H1 (cell line): Measurements from ENCODE around the gene FAM216A. TPM values are rescaled to one million over a fixed set of nuclear protein-coding genes. Genes with fewer than 3 reads are reported as not detected.

Source experiments
- CTCF ChIA-PET: fragments of 300-600 bp; sonication (Branson Sonifier 250); formaldehyde crosslinking; loops from one replicate; lab custom pipeline; 2021; ENCODE audit not compliant: partially characterized antibody; lab: Charles Lee
- POLR2A ChIA-PET: fragments of 300-600 bp; sonication (Branson Sonifier 250); formaldehyde crosslinking; loops from one replicate; lab custom pipeline; 2021; ENCODE audit warnings: inconsistent platforms; ENCODE audit not compliant: partially characterized antibody; lab: Charles Lee
- DNase-seq, 2 experiments: peaks; one replicate each; pipeline versions ENCODE4 v3.0.0 to v3.0.0-alpha.2; 2010 to 2022; ENCODE audit warnings: low spot score in 2 of 2, low read depth in 1 of 2, mixed read lengths in 1 of 2
- FAIRE-seq: peaks from 2 replicates; lab custom pipeline; 2011; peaks lifted over from hg19 to GRCh38; lab: Jason Lieb, UNC
- H2AFZ ChIP-seq: 2 replicates; pipeline ENCODE4 v1.8.1; 2012; ENCODE audit warnings: low read length, inconsistent platforms
- H2AK5ac ChIP-seq: 2 replicates; pipeline ENCODE4 v1.6.1; 2013; ENCODE audit warnings: low read depth, low read length
- H2BK120ac ChIP-seq: replicated peaks from 2 replicates; pipeline ENCODE3; 2013; ENCODE audit warnings: low read depth, low read length, inconsistent platforms
- H2BK12ac ChIP-seq: 2 replicates; pipeline ENCODE4 v1.6.1; 2013; ENCODE audit warnings: low read depth, low read length
- H2BK15ac ChIP-seq: 2 replicates; pipeline ENCODE4 v1.6.1; 2013; ENCODE audit warnings: low read length
- H2BK20ac ChIP-seq: 2 replicates; pipeline ENCODE4 v1.6.1; 2013; ENCODE audit warnings: low read length
- H2BK5ac ChIP-seq: 2 replicates; pipeline ENCODE4 v1.6.1; 2013; ENCODE audit warnings: low read depth, low read length
- H3K14ac ChIP-seq: 2 replicates; pipeline ENCODE4 v1.6.1; 2013; ENCODE audit warnings: inconsistent platforms; ENCODE audit not compliant: insufficient read length
- H3K18ac ChIP-seq: 2 replicates; pipeline ENCODE4 v1.6.1; 2013; ENCODE audit warnings: low read length; ENCODE audit errors: extremely low read depth
- H3K23ac ChIP-seq: 2 replicates; pipeline ENCODE4 v1.6.1; 2013; ENCODE audit warnings: inconsistent platforms; ENCODE audit not compliant: insufficient read length
- H3K23me2 ChIP-seq: 2 replicates; pipeline ENCODE4 v1.6.1; 2013; ENCODE audit warnings: low read depth, low read length
- H3K27ac ChIP-seq: 2 replicates; pipeline ENCODE4 v1.6.1; 2011; ENCODE audit warnings: low read depth, low read length, inconsistent platforms
- H3K27me3 ChIP-seq, 4 experiments: replicated peaks in 1 of 4; 1 replicate in 1 of 4; 2 replicates in 3 of 4; pipeline versions ENCODE4 v1.6.1 to v1.8.1; 2011 to 2013; ENCODE audit warnings: low read length in 3 of 4, mild to moderate bottlenecking in 3 of 4, inconsistent platforms in 2 of 4, mixed read lengths in 2 of 4, moderate library complexity in 1 of 4; ENCODE audit not compliant: control insufficient read depth in 3 of 4, insufficient read depth in 3 of 4; ENCODE audit errors: extremely low read depth in 1 of 4
- H3K36me3 ChIP-seq, 4 experiments: 2 replicates each; pipeline versions ENCODE4 v1.6.1 to v1.8.1; 2011 to 2013; ENCODE audit warnings: mild to moderate bottlenecking in 4 of 4, low read length in 3 of 4, moderate library complexity in 2 of 4, control low read depth in 1 of 4, inconsistent platforms in 1 of 4; ENCODE audit not compliant: insufficient read depth in 4 of 4, control insufficient read depth in 2 of 4
- H3K4ac ChIP-seq: replicated peaks from 2 replicates; pipeline ENCODE3; 2013; ENCODE audit warnings: low read length, low read depth, mixed read lengths, inconsistent platforms; ENCODE audit not compliant: insufficient read length
- H3K4me1 ChIP-seq, 4 experiments: replicated peaks in 1 of 4; 1 replicate in 1 of 4; 2 replicates in 3 of 4; pipeline versions ENCODE4 v1.6.1 to v1.8.1; 2011 to 2013; ENCODE audit warnings: low read length in 3 of 4, inconsistent platforms in 2 of 4, mixed read lengths in 1 of 4; ENCODE audit not compliant: insufficient read depth in 4 of 4, control insufficient read depth in 3 of 4
- H3K4me2 ChIP-seq, 2 experiments: 2 replicates each; pipeline versions ENCODE4 v1.6.1 to v1.8.1; 2011 to 2013; ENCODE audit warnings: low read depth in 2 of 2, low read length in 2 of 2, control low read depth in 1 of 2, inconsistent platforms in 1 of 2, mild to moderate bottlenecking in 1 of 2; ENCODE audit not compliant: insufficient read depth in 1 of 2
- H3K4me3 ChIP-seq, 4 experiments: fragments of 200-600, 300-600 bp in 1 of 4; sonication (generic), shearing (Covaris generic), sonication (Bioruptor Twin) in 1 of 4; 2 replicates each; pipeline versions ENCODE4 v1.5.1 to v1.8.1; 2011 to 2016; ENCODE audit warnings: low read length in 4 of 4, low read depth in 3 of 4, control low read depth in 2 of 4, inconsistent platforms in 2 of 4, mild to moderate bottlenecking in 2 of 4, mixed read lengths in 1 of 4, moderate library complexity in 1 of 4; ENCODE audit not compliant: insufficient read depth in 2 of 4; ENCODE audit errors: extremely low read depth in 1 of 4
- H3K56ac ChIP-seq: replicated peaks from 2 replicates; pipeline ENCODE3; 2013; ENCODE audit warnings: low read depth, mild to moderate bottlenecking, mixed read lengths, low read length, inconsistent platforms; ENCODE audit not compliant: insufficient read length
- H3K79me1 ChIP-seq: 2 replicates; pipeline ENCODE4 v1.6.1; 2013; ENCODE audit warnings: low read depth, low read length, control low read depth
- H3K79me2 ChIP-seq, 2 experiments: 2 replicates each; pipeline versions ENCODE4 v1.6.1 to v1.8.1; 2012 to 2013; ENCODE audit warnings: low read length in 2 of 2, mild to moderate bottlenecking in 2 of 2, inconsistent platforms in 1 of 2; ENCODE audit not compliant: insufficient read depth in 2 of 2, control insufficient read depth in 1 of 2
- H3K9ac ChIP-seq, 4 experiments: replicated peaks in 1 of 4; 1 replicate in 1 of 4; 2 replicates in 3 of 4; pipeline versions ENCODE4 v1.6.1 to v1.8.1; 2011 to 2013; ENCODE audit warnings: low read depth in 3 of 4, low read length in 3 of 4, control low read depth in 2 of 4, mild to moderate bottlenecking in 2 of 4, moderate library complexity in 2 of 4, inconsistent platforms in 1 of 4; ENCODE audit errors: extremely low read depth in 1 of 4
- H3K9me3 ChIP-seq, 2 experiments: 2 replicates each; pipeline versions ENCODE4 v1.6.1 to v1.8.1; 2012 to 2013; ENCODE audit warnings: mild to moderate bottlenecking in 2 of 2, moderate library complexity in 2 of 2, control low read depth in 1 of 2, inconsistent platforms in 1 of 2, low read depth in 1 of 2, low read length in 1 of 2, mixed read lengths in 1 of 2; ENCODE audit not compliant: insufficient read depth in 2 of 2
- H4K20me1 ChIP-seq, 2 experiments: replicated peaks in 1 of 2; 2 replicates each; pipeline versions ENCODE3 to v1.8.1; 2011 to 2013; ENCODE audit warnings: inconsistent platforms in 2 of 2, low read length in 2 of 2, mild to moderate bottlenecking in 1 of 2; ENCODE audit not compliant: insufficient read depth in 2 of 2, control insufficient read depth in 1 of 2
- H4K5ac ChIP-seq: 2 replicates; pipeline ENCODE4 v1.6.1; 2013; ENCODE audit warnings: low read length, low read depth, mixed read lengths, inconsistent platforms; ENCODE audit not compliant: insufficient read length
- H4K8ac ChIP-seq: 2 replicates; pipeline ENCODE4 v1.8.0; 2013; ENCODE audit warnings: mild to moderate bottlenecking, moderate library complexity, low read length, inconsistent platforms; ENCODE audit not compliant: insufficient read depth; ENCODE audit errors: extremely low read depth
- H4K91ac ChIP-seq: replicated peaks from 2 replicates; pipeline ENCODE3; 2013; ENCODE audit warnings: low read length, mixed read lengths, inconsistent platforms; ENCODE audit not compliant: insufficient read length
- CBX8 ChIP-seq: fragments of 300-800, 300-1000 bp; sonication (generic); IDR thresholded peaks from 2 replicates; pipeline ENCODE4 v1.7.1; 2016; ENCODE audit warnings: low read depth, low read length, borderline replicate concordance
- CHD2 ChIP-seq: IDR thresholded peaks from 2 replicates; pipeline ENCODE4 v1.6.1; 2012; ENCODE audit warnings: low read length, improper control_type of control experiment
- EGR1 ChIP-seq: IDR thresholded peaks from 2 replicates; pipeline ENCODE4 v1.6.1; 2011; ENCODE audit warnings: low read depth, low read length, borderline replicate concordance
- HDAC6 ChIP-seq: IDR thresholded peaks from one replicate; pipeline ENCODE4 v1.7.1; 2012; ENCODE audit warnings: low read depth, mild to moderate bottlenecking, inconsistent platforms, low read length, moderate library complexity
- JUN ChIP-seq: IDR thresholded peaks from 2 replicates; pipeline ENCODE4 v1.6.1; 2011; ENCODE audit warnings: low read depth, mild to moderate bottlenecking, improper control_type of control experiment, low read length
- KDM1A ChIP-seq: fragments of 200-600, 300-600 bp; sonication (generic); IDR thresholded peaks from 2 replicates; pipeline ENCODE4 v1.7.1; 2016; ENCODE audit warnings: mild to moderate bottlenecking, low read length, borderline replicate concordance
- NANOG ChIP-seq: IDR thresholded peaks from 2 replicates; pipeline ENCODE4 v1.6.1; 2011; ENCODE audit warnings: low read length, low read depth, mild to moderate bottlenecking, inconsistent platforms; ENCODE audit not compliant: insufficient read depth, poor library complexity, severe bottlenecking
- RAD21 ChIP-seq, 2 experiments: IDR thresholded peaks in 1 of 2; conservative IDR thresholded peaks in 1 of 2; 2 replicates each; pipeline ENCODE4 v1.6.1; 2011; ENCODE audit warnings: low read depth in 2 of 2, low read length in 2 of 2, improper control_type of control experiment in 1 of 2, inconsistent platforms in 1 of 2, mild to moderate bottlenecking in 1 of 2, moderate library complexity in 1 of 2
- SIN3A ChIP-seq, 2 experiments: IDR thresholded peaks in 1 of 2; conservative IDR thresholded peaks in 1 of 2; 2 replicates each; pipeline ENCODE4 v1.6.1; 2011 to 2012; ENCODE audit warnings: low read length in 2 of 2, improper control_type of control experiment in 1 of 2, low read depth in 1 of 2, mild to moderate bottlenecking in 1 of 2
- SIX5 ChIP-seq: IDR thresholded peaks from 2 replicates; pipeline ENCODE4 v1.6.1; 2011; ENCODE audit warnings: mild to moderate bottlenecking, low read depth, low read length
- WGBS, 2 experiments: shearing (Covaris generic) in 1 of 2; methylation state at CpG; one replicate each; pipeline versions ENCODE4 v1.1.6 to v1.1.7; 2013 to 2015; ENCODE audit warnings: low lambda C conversion rate in 2 of 2, mixed read lengths in 2 of 2, inconsistent platforms in 1 of 2, low coverage in 1 of 2, missing lambda C conversion rate in 1 of 2; ENCODE audit not compliant: insufficient replicate concordance in 2 of 2, insufficient coverage in 1 of 2, insufficient read length in 1 of 2; ENCODE audit errors: extremely low coverage in 1 of 2, missing lambda C conversion rate in 1 of 2; 5-methylcytosine and 5-hydroxymethylcytosine counted together
- polyA plus RNA-seq, 7 experiments: library from polyadenylated mRNA; depleted of rRNA in 3 of 7; stranded (reverse) in 5 of 7; unstranded in 2 of 7; fragments of >200 nt in 5 of 7; fragments of 200-250 nt in 2 of 7; gene quantifications; 1 replicate in 5 of 7; 2 replicates in 1 of 7; 4 replicates in 1 of 7; pipeline versions ENCODE4 v1.2.1 to v1.2.3, GENCODE V29; 2011 to 2013; ENCODE audit warnings: missing spikeins in 2 of 7, mixed read lengths in 2 of 7
- total RNA-seq: library from RNA; stranded (reverse); fragmentation: NEBNext Ultra II Directional; extraction: Animal tissue kit (Norgen Biotek cat#: 25700); gene quantifications from 2 replicates; pipeline ENCODE4 v1.2.1, GENCODE V29; 2021

Gene FAM216A
- total and polyA plus RNA-seq, 2 of the 8 experiments (the other 6 are each of a cell fraction or from before 2014, with no cell fraction given), result 19.8 to 24.6 TPM

DNA sequence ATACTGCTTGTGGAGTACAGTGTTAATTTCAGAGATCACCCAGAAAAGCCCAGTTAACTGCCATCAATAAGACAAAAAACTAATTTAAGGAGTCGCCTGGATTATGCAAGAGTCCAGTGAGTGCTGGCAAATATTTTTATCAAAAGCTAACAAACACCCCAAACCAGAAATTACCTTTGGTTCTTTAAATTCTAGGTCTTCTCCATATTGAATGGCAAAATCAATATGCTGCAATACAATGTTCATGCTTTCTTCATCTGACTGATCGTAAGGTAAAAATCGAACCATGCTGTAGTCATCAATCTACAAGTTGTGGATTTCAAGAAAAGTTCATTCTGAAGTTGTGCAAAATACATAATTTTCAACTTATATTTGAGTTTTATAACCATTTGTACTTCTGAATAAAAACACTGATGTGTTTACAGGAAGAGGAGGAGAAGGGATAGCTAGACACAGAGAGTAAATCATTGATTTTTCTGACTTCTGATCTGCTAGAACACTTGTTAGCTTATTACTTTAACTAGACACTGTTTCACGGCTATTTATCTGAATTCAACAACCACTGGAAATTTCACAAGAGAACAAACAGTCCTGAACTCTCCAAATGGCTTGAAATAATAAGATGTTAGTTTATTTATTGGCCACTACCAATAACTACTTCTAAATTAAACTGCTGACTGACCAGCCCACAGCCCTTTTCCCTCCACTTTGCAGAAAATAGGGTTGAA, 14.9 kb upstream of the FAM216A start:
- Histone ChIP-seq H3K56ac (no peak overlapping the region), H3K4me2 (no peak overlapping the region), H3K79me2 (peaks cover 0 to 4% of the 10 kb centered on the region in 2 experiments; a peak in 2 of 4 replicates), H3K27me3 (no peaks in the 10 kb centered on the region), H2BK120ac (no peak overlapping the region), H3K4me1 (peaks cover 0 to 3% (median 0%) of the 10 kb centered on the region in 4 experiments; a peak in 1 of 7 replicates), H3K4me3 (no peak overlapping the region), H3K9me3 (no peaks in the 10 kb centered on the region), H3K79me1 (no peaks in the 10 kb centered on the region), H4K91ac (no peak overlapping the region), H4K20me1 (peaks cover 0 to under 1% of the 10 kb centered on the region in 2 experiments), H2AK5ac (no peak overlapping the region), H3K14ac (no peak overlapping the region), H2BK20ac (no peak overlapping the region), H2AFZ (no peak overlapping the region), H3K4ac (no peak overlapping the region), H3K36me3 (peaks cover 0 to 49% (median 19%) of the 10 kb centered on the region in 4 experiments; a peak in 5 of 8 replicates), H2BK12ac (no peak overlapping the region), H2BK5ac (no peak overlapping the region), H3K27ac (no peak overlapping the region), H4K8ac (no peak overlapping the region), H4K5ac (no peak overlapping the region), H3K23ac (no peak overlapping the region), H3K18ac (no peak overlapping the region), H3K9ac (no peak overlapping the region), H2BK15ac (no peak overlapping the region), H3K23me2 (no peaks in the 10 kb centered on the region)
- FAIRE-seq (no peak), DNase-seq (no peak)
- 95% methylated on average over 4 of the region's 4 CpGs; no CpG with 5 or more reads in 1 of the 2 experiments for WGBS, 2 experiments
- ChIA-PET POLR2A (interaction anchor here (0.5 to 7.2 kb wide), 5 partner anchors 9 to 75 kb away, joined by 3 to 57 read pairs (median 3); partner anchors contain the start of genes FAM216A and GPN3), CTCF (interaction anchor here (0.9 to 7.9 kb wide), 3 partner anchors 12 to 147 kb away, joined by 3 to 69 read pairs (median 67); partner anchors contain the start of genes FAM216A and GPN3)
- no peak for TF ChIP-seq SIN3A (conservative IDR thresholded peaks at IDR 0.05 in 1 of 2, IDR thresholded peaks at IDR 0.05 in 1 of 2; ENCODE audit: low read depth in 1 of 2, low read length in 2 of 2)
- no peak for TF ChIP-seq CHD2
- TF ChIP-seq CBX8, result no peak
- no peak for TF ChIP-seq KDM1A
- TF ChIP-seq SIX5, result no peak
- no peak for TF ChIP-seq JUN
- TF ChIP-seq HDAC6, result no peak
- no peak for TF ChIP-seq NANOG
- TF ChIP-seq RAD21 (IDR thresholded peaks at IDR 0.05 in 1 of 2, conservative IDR thresholded peaks at IDR 0.05 in 1 of 2; ENCODE audit: low read depth in 2 of 2, low read length in 2 of 2), result no peak
- TF ChIP-seq EGR1, result no peak
